GM12875 (cell line): Measurements from ENCODE around the gene TRIP13.

Experiments
- H3K4me3 ChIP-seq: one replicate; pipeline ENCODE4 v1.5.1; 2011; ENCODE audit warnings: low read depth, low read length, control low read depth
- CTCF ChIP-seq: IDR thresholded peaks from 2 replicates; pipeline ENCODE4 v1.5.1; 2011; ENCODE audit warnings: low read depth, mild to moderate bottlenecking, control low read depth, inconsistent platforms, low read length, moderate library complexity, borderline replicate concordance; ENCODE audit not compliant: insufficient read depth

Gene TRIP13

GRCh38 chr5:909086-909485 lies 16.4 kb downstream of the TRIP13 start:
- no peak overlapping the region for H3K4me3 ChIP-seq
- no peak for TF ChIP-seq CTCF

- no peak overlapping the region for H3K4me3 ChIP-seq
- TF ChIP-seq CTCF = no peak
Observed at GRCh38 chr5:909994-910768, 17.5 kb downstream of the TRIP13 start.

GRCh38 chr5:910769-911160 lies 18.1 kb downstream of the TRIP13 start:
- no peak overlapping the region for H3K4me3 ChIP-seq
- TF ChIP-seq CTCF = no peak

- no peak overlapping the region for H3K4me3 ChIP-seq
- no peak for TF ChIP-seq CTCF
Observed at GRCh38 chr5:911601-912000, 18.9 kb downstream of the TRIP13 start.

- H3K4me3 ChIP-seq = no peak overlapping the region
- TF ChIP-seq CTCF = no peak
Observed at GRCh38 chr5:912280-913091, 19.8 kb downstream of the TRIP13 start.

GRCh38 chr5:914174-914573 lies 21.5 kb downstream of the TRIP13 start:
- H3K4me3 ChIP-seq = no peak overlapping the region
- TF ChIP-seq CTCF = no peak
